Neural cell (in vitro differentiated cells): Measurements from ENCODE around the gene SLC12A4.

Experiments
- CTCF ChIP-seq: fragments of 450-650 bp; IDR thresholded peaks from 2 replicates; pipeline ENCODE4 v1.5.1; 2014; ENCODE audit warnings: antibody characterized with exemption, mild to moderate bottlenecking, moderate library complexity; ENCODE audit not compliant: poor library complexity, severe bottlenecking
- EZH2 ChIP-seq: fragments of 200-600, 300-800 bp; shearing (Covaris generic), sonication (generic); IDR thresholded peaks from 2 replicates; pipeline ENCODE4 v1.6.1; 2014; ENCODE audit warnings: antibody characterized with exemption, low read length, borderline replicate concordance, mild to moderate bottlenecking; ENCODE audit not compliant: insufficient read depth, poor library complexity, severe bottlenecking
- MXI1 ChIP-seq: fragments of 450-650 bp; conservative IDR thresholded peaks from 2 replicates; pipeline ENCODE4 v1.6.1; 2014; ENCODE audit warnings: antibody characterized with exemption, mild to moderate bottlenecking; ENCODE audit not compliant: poor library complexity, severe bottlenecking
- POLR2AphosphoS5 ChIP-seq: IDR thresholded peaks from 2 replicates; pipeline ENCODE4 v1.6.1; 2012
- RAD21 ChIP-seq: fragments of 450-650 bp; conservative IDR thresholded peaks from 2 replicates; pipeline ENCODE4 v1.6.1; 2014; ENCODE audit warnings: antibody characterized with exemption, mild to moderate bottlenecking, moderate library complexity
- REST ChIP-seq: IDR thresholded peaks from 2 replicates; pipeline ENCODE4 v1.6.1; 2012; ENCODE audit warnings: borderline replicate concordance
- SMC3 ChIP-seq: fragments of 450-650 bp; conservative IDR thresholded peaks from 2 replicates; pipeline ENCODE4 v1.6.1; 2014; ENCODE audit warnings: antibody characterized with exemption, mild to moderate bottlenecking, moderate library complexity; ENCODE audit not compliant: poor library complexity
- TAF1 ChIP-seq: IDR thresholded peaks from 2 replicates; pipeline ENCODE4 v1.6.1; 2012; ENCODE audit warnings: low read depth

- no peak for TF ChIP-seq CTCF
- TF ChIP-seq TAF1 = no peak
- TF ChIP-seq POLR2AphosphoS5 = no peak
- TF ChIP-seq MXI1 = no peak
- no peak for TF ChIP-seq RAD21
- no peak for TF ChIP-seq EZH2
- no peak for TF ChIP-seq REST
- TF ChIP-seq SMC3 = no peak
Observed at GRCh38 chr16:67897231-67897630, 71.2 kb downstream of the SLC12A4 start.
